HEK293 (cell line): ENCODE measurements around the gene SNRNP70.

Experiments used
- GLIS1 ChIP-seq: fragments of 450-650 bp; formaldehyde crosslinking; IDR thresholded peaks from 2 replicates; pipeline ENCODE4 v1.5.1; 2016; ENCODE audit warnings: missing biosample characterization, missing genetic modification characterization
- HOXA7 ChIP-seq: sonication (generic); formaldehyde crosslinking; IDR thresholded peaks from 2 replicates; pipeline ENCODE4 v1.8.1; 2022; ENCODE audit warnings: missing genetic modification reagents, borderline replicate concordance
- KLF1 ChIP-seq: fragments of 450-650 bp; formaldehyde crosslinking; IDR thresholded peaks from 2 replicates; pipeline ENCODE4 v1.5.1; 2016; ENCODE audit warnings: missing biosample characterization, missing genetic modification characterization
- MYNN ChIP-seq: fragments of 450-650 bp; formaldehyde crosslinking; IDR thresholded peaks from 2 replicates; pipeline ENCODE4 v1.5.1; 2016; ENCODE audit warnings: missing biosample characterization, missing genetic modification characterization, borderline replicate concordance
- OSR2 ChIP-seq: fragments of 450-650 bp; formaldehyde crosslinking; IDR thresholded peaks from 2 replicates; pipeline ENCODE4 v1.5.1; 2016; ENCODE audit warnings: missing biosample characterization, missing genetic modification characterization
- SCRT1 ChIP-seq: fragments of 450-650 bp; formaldehyde crosslinking; IDR thresholded peaks from 2 replicates; pipeline ENCODE4 v1.5.1; 2016; ENCODE audit warnings: missing biosample characterization, missing genetic modification characterization, borderline replicate concordance
- SP3 ChIP-seq: fragments of 450-650 bp; formaldehyde crosslinking; IDR thresholded peaks from 2 replicates; pipeline ENCODE4 v1.5.1; 2016; ENCODE audit warnings: missing biosample characterization, missing genetic modification characterization
- ZBTB1 ChIP-seq: fragments of 450-650 bp; formaldehyde crosslinking; IDR thresholded peaks from 2 replicates; pipeline ENCODE4 v1.5.1; 2016; ENCODE audit warnings: missing biosample characterization, missing genetic modification characterization
- ZBTB10 ChIP-seq: fragments of 450-650 bp; formaldehyde crosslinking; IDR thresholded peaks from 2 replicates; pipeline ENCODE4 v1.5.1; 2016; ENCODE audit warnings: missing biosample characterization, missing genetic modification characterization
- ZBTB21 ChIP-seq: fragments of 450-650 bp; formaldehyde crosslinking; IDR thresholded peaks from 2 replicates; pipeline ENCODE4 v1.5.1; 2017; ENCODE audit warnings: missing biosample characterization, missing genetic modification characterization
- ZBTB26 ChIP-seq: fragments of 450-650 bp; formaldehyde crosslinking; optimal IDR thresholded peaks from 2 replicates; pipeline ENCODE3; 2016; ENCODE audit warnings: missing biosample characterization, mild to moderate bottlenecking, missing genetic modification characterization
- ZBTB6 ChIP-seq: fragments of 450-650 bp; formaldehyde crosslinking; IDR thresholded peaks from 2 replicates; pipeline ENCODE4 v1.5.1; 2017; ENCODE audit warnings: missing biosample characterization, missing genetic modification characterization
- ZFP69B ChIP-seq: fragments of 450-650 bp; formaldehyde crosslinking; IDR thresholded peaks from 2 replicates; pipeline ENCODE4 v1.5.1; 2016; ENCODE audit warnings: missing biosample characterization, missing genetic modification characterization
- ZNF133 ChIP-seq: fragments of 450-650 bp; formaldehyde crosslinking; IDR thresholded peaks from 2 replicates; pipeline ENCODE4 v1.5.1; 2016; ENCODE audit warnings: missing biosample characterization, missing genetic modification characterization
- ZNF157 ChIP-seq: fragments of 450-650 bp; formaldehyde crosslinking; IDR thresholded peaks from 2 replicates; pipeline ENCODE4 v1.5.1; 2016; ENCODE audit warnings: missing biosample characterization, missing genetic modification characterization
- ZNF175 ChIP-seq: fragments of 450-650 bp; formaldehyde crosslinking; IDR thresholded peaks from 2 replicates; pipeline ENCODE4 v1.5.1; 2016; ENCODE audit warnings: missing biosample characterization, missing genetic modification characterization
- ZNF23 ChIP-seq: fragments of 450-650 bp; formaldehyde crosslinking; IDR thresholded peaks from 2 replicates; pipeline ENCODE4 v1.5.1; 2016; ENCODE audit warnings: missing biosample characterization, missing genetic modification characterization, borderline replicate concordance
- ZNF248 ChIP-seq: fragments of 450-650 bp; formaldehyde crosslinking; IDR thresholded peaks from 2 replicates; pipeline ENCODE4 v1.5.1; 2017; ENCODE audit warnings: missing biosample characterization, missing genetic modification characterization
- ZNF266 ChIP-seq: fragments of 450-650 bp; formaldehyde crosslinking; IDR thresholded peaks from 2 replicates; pipeline ENCODE4 v1.5.1; 2016; ENCODE audit warnings: missing biosample characterization, missing genetic modification characterization, low read depth
- ZNF274 ChIP-seq, 2 experiments: fragments of 200-500 bp in 1 of 2; fragments of 450-650 bp in 1 of 2; sonication (Bioruptor generic) in 1 of 2; formaldehyde crosslinking in 1 of 2; IDR thresholded peaks; 2 replicates each; pipeline versions ENCODE4 v1.5.1 to v1.6.1; 2014 to 2016; ENCODE audit warnings: borderline replicate concordance in 1 of 2, inconsistent platforms in 1 of 2, low read length in 1 of 2, missing biosample characterization in 1 of 2, missing genetic modification characterization in 1 of 2
- ZNF292 ChIP-seq: fragments of 450-650 bp; formaldehyde crosslinking; IDR thresholded peaks from 2 replicates; pipeline ENCODE4 v1.5.1; 2016; ENCODE audit warnings: low read depth, missing biosample characterization, missing genetic modification characterization, borderline replicate concordance
- ZNF37A ChIP-seq: fragments of 450-650 bp; IDR thresholded peaks from 2 replicates; pipeline ENCODE4 v1.5.1; 2018; ENCODE audit warnings: missing biosample characterization, missing genetic modification characterization
- ZNF391 ChIP-seq: fragments of 450-650 bp; formaldehyde crosslinking; IDR thresholded peaks from 2 replicates; pipeline ENCODE4 v1.5.1; 2016; ENCODE audit warnings: low read depth, missing biosample characterization, missing genetic modification characterization, borderline replicate concordance
- ZNF416 ChIP-seq: fragments of 450-650 bp; formaldehyde crosslinking; IDR thresholded peaks from 2 replicates; pipeline ENCODE4 v1.5.1; 2016; ENCODE audit warnings: missing biosample characterization, missing genetic modification characterization
- ZNF48 ChIP-seq: fragments of 450-650 bp; formaldehyde crosslinking; IDR thresholded peaks from 2 replicates; pipeline ENCODE4 v1.5.1; 2016; ENCODE audit warnings: missing biosample characterization, missing genetic modification characterization
- ZNF510 ChIP-seq: fragments of 450-650 bp; formaldehyde crosslinking; IDR thresholded peaks from 2 replicates; pipeline ENCODE4 v1.5.1; 2018; ENCODE audit warnings: mild to moderate bottlenecking, missing genetic modification characterization, missing biosample characterization; ENCODE audit not compliant: insufficient replicate concordance
- ZNF514 ChIP-seq: fragments of 450-650 bp; formaldehyde crosslinking; IDR thresholded peaks from 2 replicates; pipeline ENCODE4 v1.5.1; 2016; ENCODE audit warnings: missing biosample characterization, missing genetic modification characterization
- ZNF624 ChIP-seq: fragments of 450-650 bp; formaldehyde crosslinking; IDR thresholded peaks from 2 replicates; pipeline ENCODE4 v1.5.1; 2017; ENCODE audit warnings: missing biosample characterization, missing genetic modification characterization
- ZNF664 ChIP-seq: fragments of 450-650 bp; formaldehyde crosslinking; IDR thresholded peaks from 2 replicates; pipeline ENCODE4 v1.5.1; 2016; ENCODE audit warnings: missing biosample characterization, missing genetic modification characterization
- ZNF701 ChIP-seq: fragments of 450-650 bp; formaldehyde crosslinking; IDR thresholded peaks from 2 replicates; pipeline ENCODE4 v1.5.1; 2016; ENCODE audit warnings: missing biosample characterization, missing genetic modification characterization
- ZNF837 ChIP-seq: fragments of 450-650 bp; formaldehyde crosslinking; IDR thresholded peaks from 2 replicates; pipeline ENCODE4 v1.5.1; 2016; ENCODE audit warnings: missing biosample characterization, missing genetic modification characterization
- ZXDB ChIP-seq: fragments of 450-650 bp; formaldehyde crosslinking; IDR thresholded peaks from 2 replicates; pipeline ENCODE4 v1.5.1; 2016; ENCODE audit warnings: missing biosample characterization, missing genetic modification characterization

The SNRNP70 gene

GRCh38 chr19:49150106-49150943 is 65.1 kb downstream of the SNRNP70 start (continued):
- TF ChIP-seq ZNF624 (tag by site-specific recombination): no peak
- peak; percentile 89 for TF ChIP-seq ZBTB26 (tag by site-specific recombination)
- no peak for TF ChIP-seq ZNF37A (tag by site-specific recombination)
- TF ChIP-seq ZNF416 (tag by site-specific recombination): no peak
- no peak for TF ChIP-seq ZNF514 (tag by site-specific recombination)
- no peak for TF ChIP-seq ZNF266 (tag by site-specific recombination)
- no peak; the same call in 1 of the 2 replicates for TF ChIP-seq ZBTB21
- TF ChIP-seq ZNF292 (tag by site-specific recombination): no peak
- peak; percentile 27; the same call in 1 of the 2 replicates for TF ChIP-seq KLF1 (tag by site-specific recombination)
- TF ChIP-seq GLIS1 (tag by site-specific recombination): peak; percentile 62; the same call in 1 of the 2 replicates
- TF ChIP-seq ZNF274 (IDR thresholded peaks at IDR 0.05; ENCODE audit: low read length): no peak
- TF ChIP-seq ZNF274 (tag by site-specific recombination; IDR thresholded peaks at IDR 0.05; ENCODE audit: borderline replicate concordance): no peak
- TF ChIP-seq ZNF133 (tag by site-specific recombination): no peak
- TF ChIP-seq ZNF837 (tag by site-specific recombination): 0 out of 2 replicates have a peak, but pooled peaks have one; percentile 54
- no peak for TF ChIP-seq ZNF701
- TF ChIP-seq ZXDB: peak; percentile 67; the same call in 1 of the 2 replicates
- TF ChIP-seq HOXA7 (CRISPR knock-in tag): no peak
- TF ChIP-seq ZNF510 (tag by site-specific recombination): no peak
- 0 out of 2 replicates have a peak, but pooled peaks have one; percentile 2 for TF ChIP-seq ZNF664 (tag by site-specific recombination)
- TF ChIP-seq ZNF391 (tag by site-specific recombination): 0 out of 2 replicates have a peak, but pooled peaks have one; percentile 5
- TF ChIP-seq ZNF48 (tag by site-specific recombination): no peak
- no peak for TF ChIP-seq OSR2 (tag by site-specific recombination)
- TF ChIP-seq ZBTB10 (tag by site-specific recombination): peak; percentile 93
- TF ChIP-seq SP3 (tag by site-specific recombination): peak; percentile 91
- TF ChIP-seq ZNF157: no peak
- TF ChIP-seq SCRT1: no peak
- peak; percentile 7; the same call in 1 of the 2 replicates for TF ChIP-seq ZBTB6 (tag by site-specific recombination)
- TF ChIP-seq MYNN: no peak
- TF ChIP-seq ZBTB1 (tag by site-specific recombination): no peak
- TF ChIP-seq ZFP69B: no peak
- TF ChIP-seq ZNF23 (tag by site-specific recombination): no peak
- no peak for TF ChIP-seq ZNF175
- TF ChIP-seq ZNF248: no peak
